Right lobe of liver (tissue), 6 donors: Measurements from ENCODE around the gene NAV2. TPM values are rescaled to one million over a fixed set of nuclear protein-coding genes. Genes with fewer than 3 reads are reported as not detected.

Experiments used
- ATAC-seq, 4 donors: fragments of 200-7000 bp; cut with Tn5 transposase; one replicate each; pipeline ENCODE4 v1.9.1; 2020; ENCODE audit warnings: mild to moderate bottlenecking in 4 of 4, moderate library complexity in 4 of 4
- DNase-seq, 3 donors: peaks; one replicate each; pipeline ENCODE4 v3.0.0-alpha.2; 2020
- H3K27ac ChIP-seq, 3 donors: fragments of 200-600 bp; one replicate each; pipeline ENCODE4 v1.8.0; 2022
- H3K27me3 ChIP-seq, 2 donors: fragments of 200-600 bp; one replicate each; pipeline ENCODE4 v1.8.0; 2022
- H3K36me3 ChIP-seq, 4 donors: fragments of 200-600 bp; sonication (generic) in 1 of 4; one replicate each; pipeline versions ENCODE4 v1.5.1 to v1.8.0; 2017 to 2022; ENCODE audit warnings: control low read depth in 1 of 4
- H3K4me1 ChIP-seq, 4 donors: fragments of 200-600 bp; sonication (generic) in 1 of 4; one replicate each; pipeline versions ENCODE4 v1.5.1 to v1.8.0; 2017 to 2022; ENCODE audit warnings: control low read depth in 1 of 4
- H3K4me3 ChIP-seq, 3 donors: fragments of 200-600 bp; one replicate each; pipeline ENCODE4 v1.8.0; 2022
- H3K9me3 ChIP-seq, 4 donors: fragments of 200-600 bp; sonication (generic) in 1 of 4; one replicate each; pipeline versions ENCODE4 v1.5.1 to v1.8.0; 2017 to 2022; ENCODE audit warnings: control low read depth in 1 of 4
- CTCF ChIP-seq, 4 donors: fragments of 200-600 bp in 3 of 4; fragments of 450-650 bp in 1 of 4; IDR thresholded peaks; one replicate each; pipeline versions ENCODE4 v1.5.1 to v1.8.0; 2016 to 2022; ENCODE audit warnings: antibody characterized with exemption in 4 of 4, mild to moderate bottlenecking in 2 of 4
- POLR2A ChIP-seq: fragments of 450-650 bp; IDR thresholded peaks from one replicate; pipeline ENCODE4 v1.6.1; 2017; ENCODE audit warnings: antibody characterized with exemption, mild to moderate bottlenecking
- whole genome bisulfite sequencing: methylation state at CpG from one replicate; pipeline ENCODE4 v1.1.6; 2018; ENCODE audit warnings: low coverage, low lambda C conversion rate; ENCODE audit not compliant: insufficient coverage; ENCODE audit errors: missing lambda C conversion rate; 5-methylcytosine and 5-hydroxymethylcytosine counted together
- intact Hi-C, 2 donors: fragments of 100-400 bp; cut with DNase I; formaldehyde crosslinking; loops; one replicate each; pipeline versions ENCODE4 v1.11.2 to v1.14.1; 2022
- total RNA-seq, 6 experiments: library from RNA; depleted of rRNA in 2 of 6; stranded (reverse); fragments of >200 nt in 2 of 6; fragmentation: NEBNext Ultra II Directional in 3 of 6; extraction: Animal tissue kit (Norgen Biotek cat#: 25700) in 3 of 6; gene quantifications; one replicate each; pipeline versions ENCODE4 v1.1.0 to v1.2.4, GENCODE V29; 2016 to 2023
- donor health status: DM: no; HTN: yes; CAD: no.
- donor health status: DM: no; HTN: no; CAD: no.
- donor health status: DM: no; HTN: no; CAD: no.
- donor health status: DM: no; HTN: yes; CAD: no.
- donor health status: DM: no; HTN: yes; CAD: no.

The NAV2 gene
- total RNA-seq, 6 experiments from 2014 or later = 15.5 to 69.2 (median 37.1) TPM

DNA sequence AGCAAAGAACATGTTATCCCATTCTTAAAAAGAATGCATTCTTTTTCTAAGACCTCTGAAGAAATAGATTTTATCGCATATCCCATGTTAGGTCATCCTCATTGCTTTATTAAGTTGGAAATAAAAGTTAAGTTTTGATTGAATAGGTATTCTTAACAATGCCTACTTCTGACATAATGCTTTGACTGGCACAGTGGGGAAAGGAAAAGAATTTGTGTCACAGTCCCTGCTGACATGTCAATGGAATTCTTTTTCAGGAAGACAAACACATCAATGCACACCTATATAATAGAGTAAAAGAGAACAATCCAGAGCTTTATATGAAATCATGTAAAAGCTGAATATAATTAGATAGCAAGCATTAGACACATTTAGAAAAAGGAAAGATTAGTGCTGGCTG, 341.9 kb downstream of the NAV2 start:
- ATAC-seq (no peak), DNase-seq (no peak)
- TF ChIP-seq CTCF (IDR thresholded peaks at IDR 0.05) = no peak
- no peaks in the 10 kb centered on the region for H3K9me3 ChIP-seq
- no peak overlapping the region for H3K27ac ChIP-seq
- H3K36me3 ChIP-seq = peaks cover 0 to 48% (median 38%) of the 10 kb centered on the region in 4 donors
- H3K4me3 ChIP-seq = no peak overlapping the region
- peaks cover 0 to 11% (median 3%) of the 10 kb centered on the region in 4 donors for H3K4me1 ChIP-seq
- intact Hi-C loops = no loop called here
- 86% methylated on average over 1 of the region's 1 CpG for WGBS
- H3K27me3 ChIP-seq = no peaks in the 10 kb centered on the region

DNA sequence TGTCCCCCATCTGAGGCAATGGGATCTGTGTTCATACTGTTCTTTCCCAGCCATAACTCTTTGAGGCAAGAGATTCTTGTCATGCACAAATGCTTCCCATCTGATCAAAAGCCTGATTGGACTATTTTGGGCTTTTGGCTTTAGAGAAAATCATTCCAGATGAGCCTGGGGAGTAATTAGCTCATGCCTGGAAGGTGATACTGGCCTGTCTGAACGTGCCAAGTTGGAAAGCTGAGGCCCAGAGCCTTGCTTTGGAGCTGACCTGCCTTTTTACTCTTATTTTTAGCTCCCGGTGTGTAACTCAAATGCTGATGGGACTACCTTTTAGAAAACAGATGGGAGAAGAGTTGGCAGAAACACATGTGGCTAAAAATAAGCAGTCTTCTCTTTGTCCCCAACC, 342.7 kb downstream of the NAV2 start:
- Histone ChIP-seq H3K27ac (no peak overlapping the region), H3K27me3 (no peaks in the 10 kb centered on the region), H3K9me3 (no peaks in the 10 kb centered on the region), H3K4me1 (peaks cover 0 to 16% (median 6%) of the 10 kb centered on the region in 4 donors), H3K36me3 (peaks cover 0 to 42% (median 34%) of the 10 kb centered on the region in 4 donors), H3K4me3 (no peak overlapping the region)
- 96% methylated on average over 2 of the region's 2 CpGs for WGBS
- intact Hi-C loops = no loop called here
- ATAC-seq (no peak), DNase-seq (no peak)
- TF ChIP-seq POLR2A = no peak
- TF ChIP-seq CTCF (IDR thresholded peaks at IDR 0.05) = no peak

DNA sequence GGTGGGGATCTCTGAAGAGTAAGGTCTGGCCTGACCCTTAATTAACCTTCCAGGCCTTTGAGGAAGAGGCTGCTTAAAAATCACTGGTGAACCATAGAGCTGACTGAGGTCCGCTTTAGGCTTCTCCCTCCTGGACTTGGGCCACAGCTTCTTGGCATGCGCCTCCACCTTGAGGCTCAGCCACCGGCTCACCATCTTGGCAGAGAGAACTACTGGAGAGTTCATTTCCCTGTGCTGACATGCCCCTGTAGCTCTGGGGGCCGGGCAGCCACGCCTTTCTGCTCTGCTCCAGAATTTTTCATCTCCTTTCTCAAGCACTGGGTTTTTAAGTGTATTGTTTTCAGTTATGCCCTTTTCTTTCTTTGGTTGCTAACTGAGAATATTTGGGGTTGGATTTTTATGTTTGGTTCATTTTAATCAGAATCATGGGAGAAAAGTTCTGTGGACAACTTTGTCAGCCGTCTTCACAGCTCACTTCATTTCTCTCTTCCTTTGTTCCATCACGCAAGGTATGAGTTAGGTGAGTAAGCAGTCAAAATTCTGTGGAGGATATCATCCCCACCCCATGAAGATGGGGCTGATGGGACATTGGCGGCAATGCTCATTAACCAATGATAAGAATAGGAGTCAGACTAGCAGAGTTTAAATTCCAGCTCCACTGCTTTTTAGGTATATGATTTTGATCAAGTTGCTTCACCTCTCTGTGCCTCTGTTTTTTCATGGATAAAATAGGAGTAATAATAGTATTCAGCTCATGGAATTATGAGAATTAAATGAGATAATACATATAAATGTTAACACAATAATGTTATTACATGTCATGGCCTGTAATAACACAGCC, 343.7 kb downstream of the NAV2 start:
- no peaks in the 10 kb centered on the region for H3K9me3 ChIP-seq
- H3K36me3 ChIP-seq = peaks cover 0 to 42% (median 36%) of the 10 kb centered on the region in 4 donors
- TF ChIP-seq CTCF (IDR thresholded peaks at IDR 0.05) = no peak
- TF ChIP-seq POLR2A = no peak
- intact Hi-C loops = no loop called here
- no peaks in the 10 kb centered on the region for H3K27me3 ChIP-seq
- H3K4me3 ChIP-seq = no peak overlapping the region
- DNase-seq (no peak), ATAC-seq (no peak)
- WGBS = 89% methylated on average over 6 of the region's 8 CpGs
- no peak overlapping the region for H3K27ac ChIP-seq
- H3K4me1 ChIP-seq = peaks cover 0 to 16% (median 6%) of the 10 kb centered on the region in 4 donors

DNA sequence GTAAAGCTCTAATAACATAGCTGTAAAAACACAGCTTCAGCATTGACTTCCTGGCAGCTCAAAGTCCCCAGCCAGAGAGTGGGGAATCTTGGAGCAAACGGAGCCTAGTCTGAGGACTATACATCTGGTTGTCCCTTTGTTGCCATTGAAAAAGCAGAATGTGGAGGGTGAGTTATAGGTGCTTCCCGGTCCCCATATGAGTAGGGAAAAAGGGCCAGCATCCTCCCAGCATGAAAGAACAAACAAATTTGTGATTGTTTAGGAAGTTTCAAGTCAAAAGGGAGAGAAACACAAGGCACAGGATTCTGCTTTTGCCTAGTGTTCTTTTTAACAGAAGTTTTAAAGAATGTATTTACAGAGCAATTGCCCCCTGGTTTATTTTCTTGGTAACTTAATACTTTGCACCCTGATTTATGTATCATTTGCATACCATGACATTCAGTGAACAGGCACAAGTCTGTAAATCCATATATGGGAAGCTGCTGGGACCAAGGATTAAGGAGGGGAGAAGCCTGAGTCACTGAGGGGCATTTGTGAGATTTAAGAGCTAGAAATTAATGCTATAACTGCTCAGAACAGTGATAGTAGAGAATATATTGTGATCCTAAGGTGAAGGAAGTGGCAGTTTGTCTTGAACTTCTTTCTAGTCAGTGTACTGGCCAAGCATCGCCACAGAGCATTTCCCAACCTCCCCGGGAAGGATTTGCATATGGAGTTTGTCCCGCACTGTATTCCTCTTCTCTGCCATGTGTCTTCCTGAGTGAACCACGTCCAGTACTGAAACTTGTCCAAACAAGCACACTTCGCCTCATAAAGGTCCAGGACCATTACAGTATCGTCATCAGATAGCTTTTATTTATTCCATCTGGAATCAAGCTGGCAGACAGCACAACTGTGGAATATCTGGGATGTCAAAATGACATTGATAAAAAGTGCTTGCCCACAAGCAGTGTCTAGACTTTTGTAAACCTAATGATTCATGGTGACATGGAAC, 344.6 kb downstream of the NAV2 start:
- Histone ChIP-seq H3K4me1 (peaks cover 0 to 16% (median 6%) of the 10 kb centered on the region in 4 donors), H3K9me3 (no peaks in the 10 kb centered on the region), H3K36me3 (peaks cover 0 to 38% (median 34%) of the 10 kb centered on the region in 4 donors), H3K27ac (no peak overlapping the region), H3K4me3 (no peak overlapping the region), H3K27me3 (no peaks in the 10 kb centered on the region)
- ATAC-seq = peak; percentile 61 to 69 (median 66)
- WGBS = 43% methylated on average over 8 of the region's 8 CpGs
- intact Hi-C loops = no loop called here
- DNase-seq = no peak
- no peak for TF ChIP-seq CTCF (IDR thresholded peaks at IDR 0.05)
- TF ChIP-seq POLR2A = no peak
